ENCODE data around the gene SNED1. TPM values are rescaled to one million over a fixed set of nuclear protein-coding genes. Genes with fewer than 3 reads are reported as not detected.

Gene SNED1
- total RNA-seq, 2 experiments from 2014 or later = 2.8 to 13.6 TPM

DNA sequence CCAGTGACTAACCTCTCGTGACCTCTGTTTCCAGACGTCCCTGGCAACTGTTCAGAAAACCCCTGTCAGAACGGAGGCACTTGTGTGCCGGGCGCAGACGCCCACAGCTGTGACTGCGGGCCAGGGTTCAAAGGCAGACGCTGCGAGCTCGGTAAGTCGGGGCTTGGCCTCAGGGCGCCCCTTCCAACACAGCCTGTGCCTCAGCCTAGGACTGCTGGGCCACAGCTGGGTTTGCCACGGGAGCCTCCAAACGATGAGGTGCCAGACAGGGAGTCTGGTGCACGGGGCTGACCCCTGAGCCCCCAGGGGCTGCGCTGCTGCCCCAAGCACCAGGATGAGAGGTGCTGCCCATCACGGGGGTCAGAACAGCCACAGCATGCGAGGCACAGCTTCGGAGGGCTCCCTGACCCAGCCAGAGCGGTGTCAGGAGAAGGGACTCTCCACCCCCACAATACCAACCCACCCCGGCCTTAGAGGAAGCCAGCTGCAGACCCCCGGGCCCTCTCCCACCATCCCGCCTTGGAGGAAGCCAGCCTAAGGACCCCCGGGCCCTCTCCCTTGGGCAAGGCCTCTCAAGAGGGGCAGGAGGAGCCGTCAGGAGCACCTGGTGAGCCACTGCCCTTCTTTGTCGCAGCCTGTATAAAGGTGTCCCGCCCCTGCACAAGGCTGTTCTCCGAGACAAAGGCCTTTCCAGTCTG, 83.4 kb downstream of the SNED1 start:
- Histone ChIP-seq H3K4me2 (ENCODE audit: low read length) (no peak overlapping the region), H3K9me2 (ENCODE audit: insufficient read depth, low read length) (no peaks in the 10 kb centered on the region), H3K9me3 (ENCODE audit: low read length) (no peaks in the 10 kb centered on the region), H3K4me3 (ENCODE audit: low read depth, low read length, poor library complexity, severe bottlenecking) (no peak overlapping the region), H3K79me2 (ENCODE audit: insufficient read depth, low read depth, low read length) (no peaks in the 10 kb centered on the region), H3K27ac (ENCODE audit: low read depth, low read length, poor library complexity, severe bottlenecking) (no peak overlapping the region), H3K36me3 (ENCODE audit: insufficient read depth, low read length) (peaks cover 9% of the 10 kb centered on the region; the same call in 1 of the 2 replicates), H4K20me1 (ENCODE audit: insufficient read depth, low read length) (no peaks in the 10 kb centered on the region), H2AFZ (ENCODE audit: low read length) (no peak overlapping the region), H3K4me1 (ENCODE audit: insufficient read depth, low read length, poor library complexity, severe bottlenecking) (peaks cover 7% of the 10 kb centered on the region)
- CTCF ChIA-PET (ENCODE audit: unreplicated experiment) = no interaction called here
- DNase-seq (ENCODE audit: low spot score) = no peak
- POLR2A ChIA-PET = no interaction called here
- intact Hi-C loops (cut with micrococcal nuclease; ENCODE audit: unreplicated experiment) = no loop called here
- TF ChIP-seq CTCF (conservative IDR thresholded peaks at IDR 0.05; ENCODE audit: low read length) (no peak), EZH2phosphoT487 (IDR thresholded peaks at IDR 0.05; ENCODE audit: borderline replicate concordance, low read depth, low read length) (no peak)
- no TSS peak for BruUV-seq (replicated peaks)

GRCh38 chr2:241082341-241083090, 84.1 kb downstream of the SNED1 start:
- intact Hi-C loops (cut with micrococcal nuclease; ENCODE audit: unreplicated experiment) = no loop called here
- H3K36me3 ChIP-seq (ENCODE audit: insufficient read depth, low read length) = peaks cover 16% of the 10 kb centered on the region
- H3K9me2 ChIP-seq (ENCODE audit: insufficient read depth, low read length) = no peaks in the 10 kb centered on the region
- no peaks in the 10 kb centered on the region for H3K9me3 ChIP-seq (ENCODE audit: low read length)
- DNase-seq (ENCODE audit: low spot score) = no peak
- ChIA-PET POLR2A (no interaction called here), CTCF (ENCODE audit: unreplicated experiment) (no interaction called here)
- no peak overlapping the region for H3K4me3 ChIP-seq (ENCODE audit: low read depth, low read length, poor library complexity, severe bottlenecking)
- no peak overlapping the region for H3K27ac ChIP-seq (ENCODE audit: low read depth, low read length, poor library complexity, severe bottlenecking)
- H3K4me1 ChIP-seq (ENCODE audit: insufficient read depth, low read length, poor library complexity, severe bottlenecking) = peaks cover 2% of the 10 kb centered on the region
- no peaks in the 10 kb centered on the region for H4K20me1 ChIP-seq (ENCODE audit: insufficient read depth, low read length)
- H2AFZ ChIP-seq (ENCODE audit: low read length) = no peak overlapping the region
- TF ChIP-seq CTCF (conservative IDR thresholded peaks at IDR 0.05; ENCODE audit: low read length) (no peak), EZH2phosphoT487 (IDR thresholded peaks at IDR 0.05; ENCODE audit: borderline replicate concordance, low read depth, low read length) (no peak)
- BruUV-seq (replicated peaks) = no TSS peak
- H3K4me2 ChIP-seq (ENCODE audit: low read length) = no peak overlapping the region
- H3K79me2 ChIP-seq (ENCODE audit: insufficient read depth, low read depth, low read length) = no peaks in the 10 kb centered on the region

DNA sequence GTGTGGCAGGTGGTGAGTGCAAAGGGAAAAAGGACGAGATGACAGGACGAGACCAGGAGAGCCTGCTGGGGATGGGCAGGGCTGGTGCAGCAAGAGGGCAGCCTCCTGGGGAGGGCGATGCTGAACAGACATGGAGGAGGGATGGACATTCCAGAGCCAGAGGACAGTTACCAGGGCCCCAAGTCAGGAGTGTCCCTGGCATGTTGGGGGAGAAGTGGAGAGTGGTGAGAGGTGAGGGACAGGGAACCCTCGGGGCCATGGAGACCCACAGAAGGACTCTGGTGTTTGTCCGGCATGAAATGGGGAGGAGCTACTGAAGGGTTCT, 84.6 kb downstream of the SNED1 start:
- POLR2A ChIA-PET = no interaction called here

More for the DNA sequence above, 84.6 kb downstream of the SNED1 start:
- Histone ChIP-seq H3K4me1 (ENCODE audit: insufficient read depth, low read length, poor library complexity, severe bottlenecking) (no peaks in the 10 kb centered on the region), H4K20me1 (ENCODE audit: insufficient read depth, low read length) (no peaks in the 10 kb centered on the region), H3K4me2 (ENCODE audit: low read length) (no peak overlapping the region), H3K9me3 (ENCODE audit: low read length) (no peaks in the 10 kb centered on the region), H3K4me3 (ENCODE audit: low read depth, low read length, poor library complexity, severe bottlenecking) (no peak overlapping the region), H3K36me3 (ENCODE audit: insufficient read depth, low read length) (peaks cover 22% of the 10 kb centered on the region), H3K9me2 (ENCODE audit: insufficient read depth, low read length) (no peaks in the 10 kb centered on the region), H3K27ac (ENCODE audit: low read depth, low read length, poor library complexity, severe bottlenecking) (no peak overlapping the region), H2AFZ (ENCODE audit: low read length) (no peak overlapping the region), H3K79me2 (ENCODE audit: insufficient read depth, low read depth, low read length) (no peaks in the 10 kb centered on the region)
- TF ChIP-seq EZH2phosphoT487 (IDR thresholded peaks at IDR 0.05; ENCODE audit: borderline replicate concordance, low read depth, low read length) = no peak
- CTCF ChIA-PET (ENCODE audit: unreplicated experiment) = no interaction called here
- no TSS peak for BruUV-seq (replicated peaks)
- DNase-seq (ENCODE audit: low spot score) = no peak
- intact Hi-C loops (cut with micrococcal nuclease; ENCODE audit: unreplicated experiment) = no loop called here

Data from OCI-LY7 (cell line).